Gastroesophageal sphincter (tissue), 4 donors: Measurements from ENCODE around the gene CBLL2. TPM values are rescaled to one million over a fixed set of nuclear protein-coding genes. Genes with fewer than 3 reads are reported as not detected.

ENCODE experiments used
- ATAC-seq: fragments of 150-250 bp; one replicate; pipeline ENCODE4 v1.9.1; 2016; ENCODE audit warnings: mild to moderate bottlenecking, moderate library complexity
- H3K27ac ChIP-seq, 4 donors: fragments of 200-600 bp; sonication (generic) in 3 of 4; 1 replicate in 3 of 4; 2 replicates in 1 of 4; pipeline ENCODE4 v1.5.1; 2016 to 2019
- H3K27me3 ChIP-seq: fragments of 200-600 bp; sonication (generic); one replicate; pipeline ENCODE4 v1.5.1; 2019
- H3K36me3 ChIP-seq, 2 donors: fragments of 200-600 bp; sonication (generic); one replicate each; pipeline ENCODE4 v1.5.1; 2019; ENCODE audit warnings: control low read depth in 1 of 2
- H3K4me1 ChIP-seq, 3 donors: fragments of 200-600 bp; sonication (generic); 1 replicate in 2 of 3; 2 replicates in 1 of 3; pipeline ENCODE4 v1.5.1; 2016 to 2019; ENCODE audit warnings: control low read depth in 2 of 3
- H3K4me3 ChIP-seq, 2 donors: fragments of 200-600 bp; sonication (generic); one replicate each; pipeline ENCODE4 v1.5.1; 2019; ENCODE audit warnings: mild to moderate bottlenecking in 1 of 2, moderate library complexity in 1 of 2
- H3K9me3 ChIP-seq, 3 donors: fragments of 200-600 bp; sonication (generic); one replicate each; pipeline ENCODE4 v1.5.1; 2017 to 2019; ENCODE audit warnings: control low read depth in 2 of 3
- EP300 ChIP-seq: sonication (generic); formaldehyde crosslinking; IDR thresholded peaks from one replicate; pipeline ENCODE4 v1.6.1; 2017; ENCODE audit warnings: antibody characterized with exemption, mild to moderate bottlenecking
- POLR2A ChIP-seq, 2 donors: fragments of 450-650 bp; IDR thresholded peaks; one replicate each; pipeline ENCODE4 v1.6.1; 2017; ENCODE audit warnings: antibody characterized with exemption in 2 of 2, mild to moderate bottlenecking in 2 of 2, moderate library complexity in 1 of 2
- POLR2AphosphoS5 ChIP-seq: sonication (generic); formaldehyde crosslinking; IDR thresholded peaks from one replicate; pipeline ENCODE4 v1.6.1; 2017; ENCODE audit warnings: antibody characterized with exemption
- WGBS, 2 donors: methylation state at CpG; one replicate each; pipeline ENCODE4 v1.1.5; 2018; ENCODE audit warnings: low coverage in 1 of 2; 5-methylcytosine and 5-hydroxymethylcytosine counted together
- total RNA-seq, 4 donors: library from RNA; depleted of rRNA; stranded (reverse); fragments of >200 nt; gene quantifications; one replicate each; pipeline ENCODE4 v1.1.0, GENCODE V29; 2016
- TF ChIP-seq, protein P1 (sequence below), 4 experiments: fragments of 200-600 bp in 2 of 4; fragments of 450-650 bp in 2 of 4; sonication (generic) in 1 of 4; IDR thresholded peaks; one replicate each; pipeline ENCODE4 v1.5.1; 2017 to 2019; ENCODE audit warnings: antibody characterized with exemption in 4 of 4, mild to moderate bottlenecking in 2 of 4, moderate library complexity in 2 of 4

The CBLL2 gene
- total RNA-seq, 4 donors from 2014 or later, result 0.39 TPM; not detected in 3

DNA sequence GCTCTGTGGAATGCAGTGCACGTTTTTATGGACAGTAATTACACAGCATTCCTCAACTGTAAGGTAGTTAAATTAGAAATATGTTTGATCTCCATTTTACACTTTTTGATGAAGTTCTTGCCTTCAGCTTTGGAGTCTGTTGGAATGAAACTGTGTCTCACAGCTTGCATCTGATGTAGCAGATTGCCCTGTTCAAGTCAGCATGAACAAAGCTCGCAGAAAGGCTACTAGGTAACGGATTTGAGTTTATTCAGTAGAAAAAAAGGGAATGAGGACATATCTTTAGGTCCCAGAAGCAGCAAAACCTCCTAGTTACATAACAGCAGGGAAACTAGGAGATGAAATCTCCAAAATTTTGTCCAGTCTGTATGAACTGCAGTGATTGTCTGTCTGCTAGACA is 24.3 kb upstream of the CBLL2 start:
- Histone ChIP-seq H3K27me3 (no peaks in the 10 kb centered on the region), H3K27ac (no peak overlapping the region), H3K4me1 (no peaks in the 10 kb centered on the region), H3K9me3 (no peaks in the 10 kb centered on the region), H3K36me3 (no peaks in the 10 kb centered on the region), H3K4me3 (no peak overlapping the region)
- no peak for TF ChIP-seq POLR2A (IDR thresholded peaks at IDR 0.05)
- TF ChIP-seq EP300, result no peak
- no peak for TF ChIP-seq POLR2AphosphoS5
- TF ChIP-seq, protein P1, sequence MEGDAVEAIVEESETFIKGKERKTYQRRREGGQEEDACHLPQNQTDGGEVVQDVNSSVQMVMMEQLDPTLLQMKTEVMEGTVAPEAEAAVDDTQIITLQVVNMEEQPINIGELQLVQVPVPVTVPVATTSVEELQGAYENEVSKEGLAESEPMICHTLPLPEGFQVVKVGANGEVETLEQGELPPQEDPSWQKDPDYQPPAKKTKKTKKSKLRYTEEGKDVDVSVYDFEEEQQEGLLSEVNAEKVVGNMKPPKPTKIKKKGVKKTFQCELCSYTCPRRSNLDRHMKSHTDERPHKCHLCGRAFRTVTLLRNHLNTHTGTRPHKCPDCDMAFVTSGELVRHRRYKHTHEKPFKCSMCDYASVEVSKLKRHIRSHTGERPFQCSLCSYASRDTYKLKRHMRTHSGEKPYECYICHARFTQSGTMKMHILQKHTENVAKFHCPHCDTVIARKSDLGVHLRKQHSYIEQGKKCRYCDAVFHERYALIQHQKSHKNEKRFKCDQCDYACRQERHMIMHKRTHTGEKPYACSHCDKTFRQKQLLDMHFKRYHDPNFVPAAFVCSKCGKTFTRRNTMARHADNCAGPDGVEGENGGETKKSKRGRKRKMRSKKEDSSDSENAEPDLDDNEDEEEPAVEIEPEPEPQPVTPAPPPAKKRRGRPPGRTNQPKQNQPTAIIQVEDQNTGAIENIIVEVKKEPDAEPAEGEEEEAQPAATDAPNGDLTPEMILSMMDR (IDR thresholded peaks at IDR 0.05), result no peak
- ATAC-seq, result no peak
- 74 to 88% methylated on average over 2 to 3 of the region's 3 CpGs for WGBS, 2 donors

DNA sequence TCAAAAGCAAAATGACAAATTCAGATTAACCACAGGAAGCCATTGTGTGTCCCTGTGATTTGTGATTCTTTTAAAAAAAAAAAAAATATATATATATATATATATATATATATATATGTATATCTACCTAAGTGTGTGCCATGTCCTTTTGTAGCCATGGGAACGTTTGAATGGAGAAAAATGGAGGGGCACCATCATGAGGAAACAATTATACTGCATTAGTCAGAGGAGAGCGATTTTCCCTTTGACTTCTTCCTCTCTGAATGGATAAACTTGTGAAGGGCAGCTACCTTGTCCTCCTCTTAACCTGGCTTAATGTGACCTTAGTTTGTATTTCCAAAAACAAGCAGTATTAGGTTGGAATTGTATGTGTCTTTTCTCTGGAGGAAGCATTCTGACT is 23.3 kb upstream of the CBLL2 start:
- no peaks in the 10 kb centered on the region for H3K27me3 ChIP-seq
- no peak overlapping the region for H3K4me3 ChIP-seq
- WGBS, 2 donors, result 68 to 80% methylated on average over 1 to 2 of the region's 2 CpGs
- TF ChIP-seq POLR2A (IDR thresholded peaks at IDR 0.05) (no peak), EP300 (no peak), POLR2AphosphoS5 (no peak)
- TF ChIP-seq, protein P1 (IDR thresholded peaks at IDR 0.05), result no peak
- H3K36me3 ChIP-seq, result no peaks in the 10 kb centered on the region
- no peaks in the 10 kb centered on the region for H3K9me3 ChIP-seq
- no peak overlapping the region for H3K27ac ChIP-seq
- no peaks in the 10 kb centered on the region for H3K4me1 ChIP-seq
- no peak for ATAC-seq

DNA sequence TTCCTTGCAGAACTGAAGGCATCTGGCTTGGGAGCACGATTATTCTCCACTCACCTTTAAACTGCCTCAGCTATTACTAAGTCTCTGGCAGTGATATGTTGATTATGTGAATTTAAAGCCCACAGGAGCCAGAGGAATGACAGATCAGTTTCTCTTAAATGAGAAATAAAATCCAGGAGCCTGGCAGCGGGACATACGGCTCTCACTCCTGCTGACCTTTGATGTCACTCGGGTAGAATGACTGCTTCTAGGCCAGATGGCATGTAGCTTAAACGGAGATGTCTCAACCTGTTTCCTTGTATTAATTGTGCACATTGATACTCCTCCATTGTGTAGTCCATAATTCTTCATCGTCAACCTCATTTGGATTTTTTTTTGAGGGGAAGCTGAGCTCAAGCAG is 4.0 kb upstream of the CBLL2 start:
- Histone ChIP-seq H3K4me1 (no peaks in the 10 kb centered on the region), H3K27me3 (no peaks in the 10 kb centered on the region), H3K27ac (no peak overlapping the region), H3K4me3 (no peak overlapping the region), H3K36me3 (no peaks in the 10 kb centered on the region), H3K9me3 (no peaks in the 10 kb centered on the region)
- WGBS, 2 donors, result 76 to 88% methylated on average over 5 to 6 of the region's 6 CpGs
- ATAC-seq, result no peak
- TF ChIP-seq POLR2A (IDR thresholded peaks at IDR 0.05) (no peak), EP300 (no peak), POLR2AphosphoS5 (no peak)
- TF ChIP-seq, protein P1 (IDR thresholded peaks at IDR 0.05), result no peak

DNA sequence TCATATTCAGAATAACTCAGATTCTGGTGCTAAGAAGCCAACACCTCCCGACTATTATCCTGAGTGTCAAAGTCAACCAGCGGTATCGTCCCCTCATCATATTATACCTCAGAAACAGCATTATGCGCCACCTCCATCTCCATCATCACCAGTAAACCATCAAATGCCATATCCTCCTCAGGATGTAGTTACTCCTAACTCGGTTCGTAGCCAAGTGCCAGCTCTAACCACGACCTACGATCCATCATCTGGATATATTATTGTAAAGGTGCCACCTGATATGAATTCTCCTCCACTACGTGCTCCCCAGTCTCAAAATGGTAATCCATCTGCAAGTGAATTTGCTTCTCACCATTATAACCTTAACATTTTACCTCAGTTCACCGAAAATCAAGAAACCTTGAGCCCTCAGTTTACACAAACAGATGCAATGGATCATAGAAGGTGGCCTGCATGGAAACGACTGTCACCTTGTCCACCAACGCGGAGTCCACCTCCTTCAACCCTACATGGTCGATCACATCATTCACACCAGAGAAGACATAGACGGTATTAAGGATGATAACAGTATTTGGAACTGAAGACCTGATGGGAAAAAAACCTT is 1.1 kb downstream of the CBLL2 start:
- TF ChIP-seq, protein P1 (IDR thresholded peaks at IDR 0.05), result no peak
- TF ChIP-seq EP300, result no peak
- no peak for TF ChIP-seq POLR2AphosphoS5
- no peak for TF ChIP-seq POLR2A (IDR thresholded peaks at IDR 0.05)
- Histone ChIP-seq H3K27ac (no peak overlapping the region), H3K27me3 (no peaks in the 10 kb centered on the region), H3K9me3 (no peaks in the 10 kb centered on the region), H3K36me3 (no peaks in the 10 kb centered on the region), H3K4me1 (no peaks in the 10 kb centered on the region), H3K4me3 (no peak overlapping the region)
- ATAC-seq, result no peak
- 87 to 91% methylated on average over 9 to 13 of the region's 15 CpGs for WGBS, 2 donors

DNA sequence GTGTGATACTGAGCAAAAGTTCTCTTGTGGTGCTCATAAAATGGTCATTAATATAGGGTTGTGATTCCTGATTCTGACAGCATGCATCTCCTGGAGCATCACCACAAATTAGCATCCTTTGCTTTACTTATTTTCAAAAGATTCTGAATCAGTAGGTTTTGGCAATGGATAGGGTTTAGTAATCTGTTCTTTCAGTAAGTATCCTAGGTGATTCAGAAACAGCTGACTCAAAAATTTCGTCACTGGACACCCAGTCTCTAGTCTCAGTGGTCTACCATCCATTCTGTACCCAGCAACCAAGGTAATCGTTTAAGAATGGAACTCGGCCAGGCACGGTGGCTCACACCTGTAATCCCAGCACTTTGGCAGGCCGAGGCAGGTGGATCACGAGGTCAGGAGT is 4.1 kb downstream of the CBLL2 start:
- no peak overlapping the region for H3K27ac ChIP-seq
- TF ChIP-seq POLR2A (IDR thresholded peaks at IDR 0.05) (no peak), EP300 (no peak), POLR2AphosphoS5 (no peak)
- TF ChIP-seq, protein P1 (IDR thresholded peaks at IDR 0.05), result no peak
- no peaks in the 10 kb centered on the region for H3K36me3 ChIP-seq
- no peaks in the 10 kb centered on the region for H3K27me3 ChIP-seq
- ATAC-seq, result no peak
- H3K4me3 ChIP-seq, result no peak overlapping the region
- no peaks in the 10 kb centered on the region for H3K4me1 ChIP-seq
- no peaks in the 10 kb centered on the region for H3K9me3 ChIP-seq
- WGBS, 2 donors, result 60% methylated on average over 1 of the region's 6 CpGs; no CpG with 5 or more reads in 1 of the 2 donors
